ENCODE data around the gene PLVAP. TPM values are rescaled to one million over a fixed set of nuclear protein-coding genes. Genes with fewer than 3 reads are reported as not detected.
A peak's percentile ranks its signal among the peaks of the same experiment; 100 is the strongest.

Gene PLVAP
- total RNA-seq, 4 donors from 2014 or later = 41.4 to 110 (median 67.9) TPM

DNA sequence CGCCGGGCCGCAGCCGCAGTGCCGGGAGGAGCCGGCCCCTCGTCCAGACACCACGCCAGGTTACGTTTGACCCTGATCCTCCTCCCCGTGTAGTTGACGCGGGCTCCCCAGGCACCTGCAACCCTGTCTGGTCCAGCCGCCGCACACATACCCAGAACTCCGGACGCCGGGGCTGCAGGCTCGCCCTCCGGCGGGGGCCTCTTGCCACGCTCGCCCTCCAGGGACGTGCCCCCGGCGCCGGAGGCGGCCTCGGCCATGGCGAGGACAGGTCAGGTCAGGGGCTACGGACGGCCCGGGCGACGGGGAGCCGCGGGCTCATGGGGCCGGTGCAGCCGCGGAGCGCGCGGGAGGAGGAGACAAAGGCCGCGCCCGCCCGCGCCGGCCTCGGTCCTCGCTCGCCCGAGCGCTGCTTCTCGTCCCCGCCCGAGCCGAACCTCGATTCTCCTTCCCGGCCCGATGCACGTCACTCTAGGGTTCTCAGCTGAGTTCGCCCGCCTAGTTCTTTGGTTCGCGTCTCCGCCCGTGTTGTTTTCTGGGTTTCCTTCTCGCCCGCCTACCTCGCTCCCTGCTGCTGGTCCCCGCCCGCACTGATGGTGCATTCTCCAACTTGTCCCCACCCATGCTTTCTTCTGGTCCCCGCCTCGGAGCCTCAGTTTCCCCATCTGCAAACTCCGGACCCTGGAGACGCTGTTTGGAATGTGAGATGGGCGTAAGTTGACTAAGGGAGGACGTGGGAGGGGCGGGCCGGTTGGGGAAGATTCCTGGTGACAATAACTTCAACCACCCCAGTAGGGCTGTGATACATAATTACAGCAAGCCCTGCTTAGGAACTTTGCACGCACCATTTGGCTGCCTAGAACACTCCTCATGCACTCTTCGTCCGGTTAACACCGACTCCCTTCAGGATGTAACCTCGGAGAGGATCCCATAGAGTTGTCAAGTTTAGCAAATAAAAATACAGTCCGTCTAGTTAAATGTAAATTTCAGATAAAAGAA lies 42.4 kb downstream of the PLVAP start, which contains the start of gene ANO8:
Gene ANO8 (minus strand): TSS at position 442 of the 996 bp plus-strand sequence. CDS start 185 bp downstream, at position 257.
- Histone ChIP-seq H3K27ac (peak within 1 kb of the TSS in 3 of 4 donors; percentile 76 to 83 (median 79)), H3K36me3 (peaks cover 0 to 26% of the 10 kb centered on the region in 2 donors), H3K4me3 (peak within 1 kb of the TSS; percentile 74 to 84), H3K27me3 (peaks cover 19% of the 10 kb centered on the region), H3K4me1 (peaks cover 0 to 50% (median 24%) of the 10 kb centered on the region in 3 donors), H3K9me3 (no peaks in the 10 kb centered on the region)
- peak; percentile 36 for TF ChIP-seq POLR2AphosphoS5 (IDR thresholded peaks at IDR 0.05)
- TF ChIP-seq, protein P1, sequence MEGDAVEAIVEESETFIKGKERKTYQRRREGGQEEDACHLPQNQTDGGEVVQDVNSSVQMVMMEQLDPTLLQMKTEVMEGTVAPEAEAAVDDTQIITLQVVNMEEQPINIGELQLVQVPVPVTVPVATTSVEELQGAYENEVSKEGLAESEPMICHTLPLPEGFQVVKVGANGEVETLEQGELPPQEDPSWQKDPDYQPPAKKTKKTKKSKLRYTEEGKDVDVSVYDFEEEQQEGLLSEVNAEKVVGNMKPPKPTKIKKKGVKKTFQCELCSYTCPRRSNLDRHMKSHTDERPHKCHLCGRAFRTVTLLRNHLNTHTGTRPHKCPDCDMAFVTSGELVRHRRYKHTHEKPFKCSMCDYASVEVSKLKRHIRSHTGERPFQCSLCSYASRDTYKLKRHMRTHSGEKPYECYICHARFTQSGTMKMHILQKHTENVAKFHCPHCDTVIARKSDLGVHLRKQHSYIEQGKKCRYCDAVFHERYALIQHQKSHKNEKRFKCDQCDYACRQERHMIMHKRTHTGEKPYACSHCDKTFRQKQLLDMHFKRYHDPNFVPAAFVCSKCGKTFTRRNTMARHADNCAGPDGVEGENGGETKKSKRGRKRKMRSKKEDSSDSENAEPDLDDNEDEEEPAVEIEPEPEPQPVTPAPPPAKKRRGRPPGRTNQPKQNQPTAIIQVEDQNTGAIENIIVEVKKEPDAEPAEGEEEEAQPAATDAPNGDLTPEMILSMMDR (IDR thresholded peaks at IDR 0.05) = peak in 1 of 4 experiments; percentile 10
- peak in 1 of 2 donors; percentile 6 for TF ChIP-seq POLR2A (IDR thresholded peaks at IDR 0.05)
- TF ChIP-seq EP300 (IDR thresholded peaks at IDR 0.05) = no peak
- 5 to 14% methylated on average over 4 to 16 of the region's 86 CpGs for WGBS, 2 donors (ENCODE audit: low coverage in 1 of 2)
- ATAC-seq = peak; percentile 84

DNA sequence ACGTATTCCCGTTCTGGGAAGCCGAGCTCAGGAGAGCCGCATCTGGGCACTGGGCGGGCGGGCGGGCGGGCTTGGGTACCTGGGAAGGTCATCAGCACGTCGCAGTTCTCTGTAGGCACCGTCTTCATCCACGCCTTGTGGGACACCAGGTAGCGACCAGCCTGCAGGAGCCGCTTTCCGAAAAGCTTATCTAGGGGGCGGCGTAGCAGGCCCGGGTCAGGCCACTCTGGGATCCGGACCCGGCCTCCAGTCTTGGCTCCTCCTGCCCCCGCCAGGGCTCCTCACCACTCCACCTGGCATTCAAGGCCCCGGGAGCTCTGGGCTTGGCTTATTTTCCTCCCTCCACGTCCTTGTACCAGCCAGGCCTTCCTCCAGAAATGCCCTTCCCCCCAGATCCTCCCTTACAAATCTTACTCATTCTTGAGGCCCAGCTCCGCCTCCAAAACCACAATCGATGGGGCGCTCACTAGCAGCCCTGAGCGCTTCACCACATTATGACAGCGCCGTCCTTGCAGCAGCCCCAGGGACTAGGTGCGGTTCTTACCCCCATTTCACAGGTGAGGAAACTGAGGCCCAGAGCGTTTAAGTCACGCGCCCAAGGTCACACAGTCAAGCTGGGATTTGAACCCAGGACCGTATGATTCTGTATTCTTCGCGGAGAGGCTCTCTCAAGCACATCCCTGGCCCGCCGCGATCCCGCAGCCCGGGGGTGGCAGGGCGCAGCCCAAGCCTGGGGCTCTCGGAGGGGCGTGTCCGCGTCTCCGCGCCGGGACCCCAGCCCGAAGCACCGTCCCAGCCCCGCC lies 43.3 kb downstream of the PLVAP start:
- peak overlapping the region in 3 of 4 donors; percentile 76 to 83 (median 79) for H3K27ac ChIP-seq

DNA sequence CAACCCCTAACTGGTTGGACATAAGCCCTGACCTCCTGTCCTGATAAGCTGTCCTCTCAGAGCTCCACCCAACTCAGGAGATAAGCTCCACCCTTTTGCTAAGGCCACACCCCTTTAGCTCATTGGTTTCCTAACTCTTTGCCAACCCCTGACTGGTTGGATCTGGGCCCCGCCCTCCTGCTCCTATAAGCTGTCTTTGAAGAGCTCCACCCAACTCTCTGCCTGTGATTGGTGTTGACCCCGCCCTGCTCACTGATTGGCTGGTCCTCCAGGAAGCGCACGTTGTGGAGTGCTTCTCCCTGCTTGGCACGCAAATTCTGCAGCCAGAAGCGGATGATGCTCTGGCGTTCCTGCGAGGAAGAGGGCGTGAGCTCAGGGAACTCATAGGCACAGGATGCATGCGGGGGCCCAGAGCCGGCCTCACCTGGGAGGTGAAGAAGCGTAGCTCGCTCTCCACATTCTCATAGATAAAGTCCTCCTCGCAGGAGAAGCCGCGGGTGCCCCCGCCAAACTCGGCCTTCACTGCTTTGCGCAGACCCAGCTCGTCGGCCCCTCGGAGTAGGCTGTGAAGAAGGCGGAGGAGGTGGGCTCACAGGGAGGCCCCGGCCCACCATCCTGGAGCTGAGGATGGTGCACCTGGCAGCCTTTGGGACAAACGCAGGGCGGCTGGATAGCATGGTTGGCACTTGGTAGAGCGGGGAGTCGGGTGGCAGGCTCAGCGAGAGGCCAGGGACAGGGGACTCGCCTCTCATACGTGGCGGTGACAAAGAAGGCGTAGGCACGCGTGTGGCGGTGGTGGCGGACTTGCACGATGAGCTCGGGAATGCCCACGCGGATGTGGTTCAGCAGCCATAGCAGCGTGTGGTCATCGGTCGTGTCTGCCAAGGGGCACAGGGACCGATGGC lies 44.2 kb downstream of the PLVAP start:
- WGBS, 2 donors (ENCODE audit: low coverage in 1 of 2) = 98 to 100% methylated on average over 1 to 14 of the region's 45 CpGs
- H3K4me1 ChIP-seq = peaks cover 0 to 55% (median 27%) of the 10 kb centered on the region in 3 donors
- ATAC-seq = no peak

More for the DNA sequence above, 43.3 kb downstream of the PLVAP start:
- Histone ChIP-seq H3K9me3 (no peaks in the 10 kb centered on the region), H3K4me1 (peaks cover 0 to 55% (median 30%) of the 10 kb centered on the region in 3 donors), H3K4me3 (peak overlapping the region; percentile 74 to 84), H3K27me3 (peaks cover 28% of the 10 kb centered on the region), H3K36me3 (peaks cover 0 to 23% of the 10 kb centered on the region in 2 donors)
- no peak for ATAC-seq
- TF ChIP-seq POLR2A (IDR thresholded peaks at IDR 0.05) (no peak), EP300 (IDR thresholded peaks at IDR 0.05) (no peak), POLR2AphosphoS5 (IDR thresholded peaks at IDR 0.05) (no peak)
- TF ChIP-seq, protein P1 (IDR thresholded peaks at IDR 0.05) = no peak
- 48% methylated on average over 5 of the region's 52 CpGs; no CpG with 5 or more reads in 1 of the 2 donors for WGBS, 2 donors (ENCODE audit: low coverage in 1 of 2)

DNA sequence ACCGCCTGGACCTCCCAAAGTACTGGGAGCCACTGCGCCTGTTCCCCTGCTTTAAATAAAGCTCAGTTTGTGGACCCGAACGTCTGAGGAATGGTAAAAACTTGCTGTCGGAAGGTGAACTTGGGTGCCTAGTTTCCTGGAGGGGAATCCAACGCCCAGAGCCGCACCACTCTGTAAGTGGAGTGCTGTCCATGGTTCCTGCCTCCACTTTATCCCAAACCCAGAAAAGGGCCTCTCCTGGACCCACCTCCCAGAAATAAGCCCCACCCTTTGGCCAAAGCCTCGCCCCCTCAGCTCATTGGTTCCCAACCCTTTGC lies 44.8 kb downstream of the PLVAP start:
- peaks cover 0 to 22% of the 10 kb centered on the region in 2 donors for H3K36me3 ChIP-seq
- TF ChIP-seq, protein P1 (IDR thresholded peaks at IDR 0.05) = no peak
- no peak for TF ChIP-seq POLR2AphosphoS5 (IDR thresholded peaks at IDR 0.05)
- TF ChIP-seq POLR2A (IDR thresholded peaks at IDR 0.05) = no peak
- TF ChIP-seq EP300 (IDR thresholded peaks at IDR 0.05) = no peak
- no peak overlapping the region for H3K4me3 ChIP-seq
- ATAC-seq = no peak
- H3K27ac ChIP-seq = no peak overlapping the region
- H3K9me3 ChIP-seq = no peaks in the 10 kb centered on the region
- peaks cover 0 to 56% (median 24%) of the 10 kb centered on the region in 3 donors for H3K4me1 ChIP-seq
- 85 to 100% methylated on average over 2 to 4 of the region's 8 CpGs for WGBS, 2 donors (ENCODE audit: low coverage in 1 of 2)
- H3K27me3 ChIP-seq = peaks cover 30% of the 10 kb centered on the region

More for the DNA sequence above, 44.2 kb downstream of the PLVAP start:
- H3K27me3 ChIP-seq = peaks cover 30% of the 10 kb centered on the region
- H3K27ac ChIP-seq = no peak overlapping the region
- peaks cover 0 to 22% of the 10 kb centered on the region in 2 donors for H3K36me3 ChIP-seq
- TF ChIP-seq, protein P1 (IDR thresholded peaks at IDR 0.05) = no peak
- no peak for TF ChIP-seq POLR2AphosphoS5 (IDR thresholded peaks at IDR 0.05)
- no peak for TF ChIP-seq POLR2A (IDR thresholded peaks at IDR 0.05)
- no peak for TF ChIP-seq EP300 (IDR thresholded peaks at IDR 0.05)
- H3K4me3 ChIP-seq = no peak overlapping the region
- H3K9me3 ChIP-seq = no peaks in the 10 kb centered on the region

Measured in gastroesophageal sphincter (tissue), 4 donors.